GM21528 (cell line): ENCODE data around the gene R3HDML.
"Not testable (repeated sequence)": the region's sequence is repeated elsewhere in the genome, so short reads cannot be mapped to it uniquely, and the experiment has no call there.

Source experiments
- ATAC-seq: cut with Tn5 transposase; IDR thresholded peaks from one replicate; pipeline ENCODE4 v1.9.1; 2021; ENCODE audit warnings: mild to moderate bottlenecking, moderate library complexity; ENCODE audit not compliant: unreplicated experiment, low FRiP score

Gene R3HDML

DNA sequence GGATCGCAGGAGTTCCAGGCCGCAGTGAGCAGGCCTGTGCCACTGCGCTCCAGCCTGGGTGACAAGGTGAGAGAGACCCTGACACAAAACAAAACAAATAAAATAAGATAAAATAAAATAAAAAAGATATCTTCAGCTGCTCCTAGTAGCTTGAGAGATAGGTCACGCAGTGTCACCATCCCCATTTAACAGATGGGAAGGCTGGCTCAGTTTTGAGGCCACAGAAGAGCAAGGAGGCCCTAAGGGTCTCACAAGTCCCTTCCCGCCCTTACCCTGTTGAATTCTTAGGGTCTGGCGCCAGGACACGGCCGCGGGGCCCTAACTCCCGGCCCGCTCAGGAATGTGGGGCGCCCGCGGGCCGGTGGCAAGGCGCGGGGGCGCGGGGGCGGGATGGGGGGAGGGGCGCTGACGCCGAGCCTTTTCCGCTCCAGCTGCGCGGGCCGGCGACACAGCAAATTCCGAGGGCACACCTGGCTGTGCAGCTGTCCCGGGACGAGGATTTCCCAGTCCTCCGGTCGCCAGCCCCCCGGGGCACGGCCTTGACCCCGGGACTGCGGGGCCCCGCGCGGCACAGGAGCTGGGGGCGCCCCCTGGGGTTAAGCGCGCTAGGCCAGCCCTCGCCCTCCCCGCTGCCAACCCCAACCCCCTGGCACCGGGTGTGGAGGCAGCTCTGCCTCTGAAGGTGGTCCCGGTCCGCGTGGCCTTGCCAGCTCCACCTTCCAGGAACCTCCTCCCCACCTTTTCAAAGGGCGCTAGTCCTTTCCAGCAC is 10.3 kb upstream of the R3HDML start:
- no peak for ATAC-seq

DNA sequence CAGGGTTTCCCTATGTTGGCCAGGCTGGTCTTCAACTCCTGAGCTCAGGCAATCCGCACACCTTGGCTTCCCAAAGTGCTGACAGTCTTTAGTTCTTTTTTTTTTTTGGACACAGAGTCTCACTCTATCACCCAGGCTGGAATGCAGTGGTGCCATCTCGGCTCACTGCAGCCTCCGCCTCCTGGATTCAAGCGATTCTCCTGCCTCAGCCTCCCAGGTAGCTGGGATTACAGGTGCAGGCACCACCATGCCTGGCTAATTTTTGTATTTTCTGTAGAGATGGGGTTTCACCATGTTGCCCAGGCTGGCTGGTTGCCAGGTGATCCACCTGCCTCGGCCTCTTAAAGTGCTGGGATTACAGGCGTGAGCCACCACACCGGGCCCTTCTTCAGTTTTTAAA is 9.1 kb upstream of the R3HDML start:
- ATAC-seq = not testable (repeated sequence)

GRCh38 chr20:44328428-44328827 is 8.4 kb upstream of the R3HDML start:
- no peak for ATAC-seq

DNA sequence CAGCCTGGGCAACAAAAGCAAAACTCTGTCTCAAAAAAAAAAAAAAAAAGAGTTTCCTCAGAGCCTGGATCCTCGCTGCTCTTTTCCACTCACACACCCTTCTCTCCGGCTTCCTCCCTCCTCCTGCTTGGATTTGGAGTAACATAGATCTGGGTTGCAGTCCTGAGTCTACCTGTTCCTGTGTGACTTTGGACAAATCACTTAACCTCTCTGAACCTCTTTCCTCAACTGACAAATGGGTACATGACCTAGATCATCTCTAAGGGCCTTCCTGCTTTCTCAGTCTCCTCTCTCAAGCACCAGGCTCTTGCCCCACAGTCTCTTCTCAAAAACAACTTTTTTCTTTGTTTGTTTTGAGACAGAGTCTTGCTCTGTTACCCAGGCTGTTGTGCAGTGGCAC is 5.6 kb upstream of the R3HDML start:
- no peak for ATAC-seq

GRCh38 chr20:44334306-44334705 is 2.5 kb upstream of the R3HDML start:
- ATAC-seq = no peak

- ATAC-seq = no peak
These were observed 2.1 kb upstream of the R3HDML start for GRCh38 chr20:44334709-44335108.

DNA sequence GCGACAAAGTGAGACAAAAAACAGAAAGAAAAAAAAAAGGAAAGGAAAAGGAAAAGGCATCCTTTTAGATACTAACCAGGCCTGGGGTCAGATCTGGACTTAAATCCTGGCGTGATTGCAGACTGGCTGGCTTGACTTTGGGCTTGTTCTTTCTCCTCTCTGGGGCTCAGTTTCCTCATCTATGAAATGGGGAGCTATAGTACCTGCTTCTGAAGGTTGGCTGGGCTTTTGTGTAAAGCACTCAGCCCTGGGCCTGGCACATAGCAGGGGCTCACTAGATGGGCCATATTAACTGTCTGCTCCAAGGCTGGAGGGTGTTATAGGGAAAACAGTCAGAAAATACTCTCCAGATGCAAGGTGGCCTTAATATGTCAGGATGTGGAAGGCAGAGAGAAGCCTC is 1.2 kb upstream of the R3HDML start:
- no peak for ATAC-seq

- no peak for ATAC-seq
These were observed 757 bp upstream of the R3HDML start for GRCh38 chr20:44336086-44336485.

DNA sequence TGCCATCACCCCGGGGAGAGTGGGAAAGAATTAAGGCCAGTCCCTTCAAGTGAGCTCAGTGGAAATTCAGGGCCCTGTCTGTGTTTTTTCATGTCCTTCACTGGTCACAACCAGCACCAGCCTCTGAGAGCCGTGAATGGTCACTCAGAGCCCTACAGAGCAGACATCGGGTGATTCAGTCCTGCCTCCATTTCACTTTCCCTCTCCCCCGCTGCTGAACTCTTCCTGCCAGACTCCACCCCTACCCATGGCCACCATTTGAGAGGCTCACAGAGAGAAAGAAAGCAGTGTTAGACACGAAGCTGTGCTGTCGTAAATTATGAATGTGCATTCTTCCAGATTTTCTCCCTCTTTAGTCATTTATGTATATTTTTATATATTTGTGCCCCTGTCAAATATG is 5.4 kb downstream of the R3HDML start:
- no peak for ATAC-seq

- ATAC-seq = no peak
These were observed 6.4 kb downstream of the R3HDML start for GRCh38 chr20:44343162-44343675.

DNA sequence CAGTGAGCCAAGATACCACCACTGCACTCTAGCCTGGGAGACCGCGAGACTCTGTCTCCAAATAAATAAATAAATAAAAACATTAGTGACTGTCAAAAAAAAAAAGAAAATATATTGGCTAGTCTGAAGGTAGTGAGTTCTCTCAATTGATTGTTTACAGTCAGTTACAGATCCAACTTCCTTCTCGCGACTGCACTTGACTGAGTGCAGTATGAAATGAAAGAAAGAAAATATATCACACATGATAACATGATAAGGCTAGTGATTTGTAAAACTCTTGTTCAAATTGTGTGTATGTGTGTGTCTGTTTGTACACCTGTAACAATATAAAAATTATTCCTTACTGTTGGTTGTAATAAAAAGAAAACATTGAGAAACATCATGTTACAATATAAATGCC is 7.9 kb downstream of the R3HDML start:
- ATAC-seq = no peak

GRCh38 chr20:44345147-44345546 is 8.3 kb downstream of the R3HDML start:
- ATAC-seq = no peak

- not testable (repeated sequence) for ATAC-seq
These were observed 9.1 kb downstream of the R3HDML start for GRCh38 chr20:44345941-44346340.

DNA sequence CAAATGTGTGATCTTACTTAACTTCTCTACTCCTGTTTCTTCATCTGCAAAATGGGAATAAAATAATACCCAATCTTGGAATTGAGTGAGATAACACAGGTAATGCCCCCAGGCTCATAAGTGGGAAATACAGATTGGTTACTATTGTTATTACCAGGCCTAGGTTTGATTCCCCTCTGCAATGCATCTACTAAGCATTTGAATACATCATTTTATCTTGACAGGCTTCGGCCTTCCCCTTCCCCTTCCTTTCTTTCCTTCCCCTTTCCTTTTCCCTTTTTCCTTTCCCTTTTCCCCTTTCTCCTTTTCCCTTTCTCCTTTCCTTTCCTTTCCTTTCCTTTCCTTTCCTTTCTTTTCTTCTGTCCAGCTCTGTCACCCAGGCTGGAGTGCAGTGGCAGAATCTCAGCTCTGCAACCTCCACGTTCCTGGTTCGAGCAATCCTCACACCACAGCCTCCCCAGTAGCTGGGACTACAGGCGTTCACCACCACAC is 11.4 kb downstream of the R3HDML start:
- no peak for ATAC-seq

GRCh38 chr20:44349349-44349748 is 12.5 kb downstream of the R3HDML start:
- ATAC-seq = no peak

- no peak for ATAC-seq
These were observed 13.7 kb downstream of the R3HDML start for GRCh38 chr20:44350567-44350966.

- no peak for ATAC-seq
These were observed 18.2 kb downstream of the R3HDML start for GRCh38 chr20:44354979-44355497.

GRCh38 chr20:44355498-44356352 is 18.9 kb downstream of the R3HDML start, which contains the start of gene HNF4A:
Gene HNF4A, plus strand, starts transcription at chr20:44355699. Its CDS starts 106 bp downstream, at chr20:44355805.
- ATAC-seq = no peak

GRCh38 chr20:44356353-44356723 is 19.5 kb downstream of the R3HDML start:
- no peak for ATAC-seq

DNA sequence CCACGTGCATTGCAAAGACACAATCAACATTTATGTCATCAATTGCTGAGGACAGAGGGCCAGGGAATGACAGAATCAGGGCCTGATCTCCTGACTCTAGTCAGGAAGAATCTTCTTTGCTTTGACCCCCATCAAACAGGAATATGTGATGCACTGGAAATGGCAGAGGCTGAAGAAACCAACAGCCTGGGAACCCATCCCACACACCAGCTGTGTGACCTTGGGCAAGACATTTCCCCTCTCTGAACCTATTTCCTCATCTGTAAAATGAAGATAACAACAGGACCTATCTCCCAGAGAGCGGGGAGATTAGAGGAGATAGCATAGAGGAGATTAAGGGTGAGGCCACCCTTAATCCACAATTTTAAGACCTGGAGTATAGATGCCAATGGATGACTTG is 20.2 kb downstream of the R3HDML start:
- ATAC-seq = no peak

DNA sequence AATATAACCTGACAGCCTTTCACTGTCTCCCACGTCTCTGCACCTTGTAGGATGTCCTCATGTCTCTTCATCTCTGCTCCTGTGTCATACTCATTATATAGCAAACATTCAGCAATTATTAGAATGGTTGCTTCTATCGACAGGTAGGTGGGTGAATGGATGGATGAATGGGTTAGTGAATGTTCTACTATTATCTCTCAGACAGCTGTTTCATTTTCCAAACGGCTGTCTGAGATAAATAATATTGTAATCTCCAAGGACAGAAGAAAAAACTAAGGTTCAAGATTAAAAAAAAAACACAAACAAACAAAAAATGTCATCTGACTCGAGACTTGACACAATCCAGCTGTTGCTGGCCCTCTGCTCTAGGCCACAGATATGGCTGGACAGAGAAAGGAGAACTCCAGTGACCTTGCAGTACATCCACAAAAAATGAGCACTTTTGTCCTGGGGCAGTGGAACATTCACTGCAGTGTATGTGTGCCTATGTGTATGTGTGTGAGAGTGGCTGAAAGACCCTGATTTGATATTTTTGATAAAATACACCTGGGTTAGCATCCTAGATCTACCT is 20.8 kb downstream of the R3HDML start:
- ATAC-seq = no peak
